Measurements from ENCODE around the gene ABHD17A.

Gene ABHD17A

DNA sequence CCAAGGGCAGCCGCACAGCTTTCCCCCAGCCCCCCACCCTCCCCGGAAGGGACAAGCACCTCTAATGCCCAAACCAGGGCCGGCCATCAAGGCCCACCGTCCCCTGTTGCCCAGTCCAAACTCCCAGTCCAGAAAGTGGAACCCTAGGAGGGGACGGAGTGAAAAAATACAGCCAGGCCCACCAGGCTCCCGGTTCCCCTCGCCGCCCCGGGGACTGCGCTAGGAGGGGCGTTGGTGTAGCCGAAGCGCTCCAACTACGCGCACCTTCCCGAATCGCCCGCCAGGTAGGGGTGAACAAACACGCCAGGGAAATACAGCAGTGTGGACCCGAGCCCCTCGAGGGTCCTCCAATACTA lies 23.2 kb downstream of the ABHD17A start:
- no peak for DNase-seq (ENCODE audit: extremely low spot score)
- TF ChIP-seq CTCF (IDR thresholded peaks at IDR 0.05; ENCODE audit: control extremely low read depth, extremely low read depth, low read depth, missing control alignments): no peak
- ChIA-PET CTCF (no interaction called here), POLR2A (no interaction called here)

- DNase-seq (ENCODE audit: extremely low spot score): no peak
- ChIA-PET CTCF (no interaction called here), POLR2A (no interaction called here)
- TF ChIP-seq CTCF (IDR thresholded peaks at IDR 0.05; ENCODE audit: control extremely low read depth, extremely low read depth, low read depth, missing control alignments): no peak
Measured at GRCh38 chr19:1861599-1862031, 23.7 kb downstream of the ABHD17A start.

GRCh38 chr19:1860821-1861598 lies 24.3 kb downstream of the ABHD17A start:
- ChIA-PET CTCF (no interaction called here), POLR2A (no interaction called here)
- DNase-seq (ENCODE audit: extremely low spot score): no peak
- TF ChIP-seq CTCF (IDR thresholded peaks at IDR 0.05; ENCODE audit: control extremely low read depth, extremely low read depth, low read depth, missing control alignments): no peak

GRCh38 chr19:1860042-1860775 lies 25.1 kb downstream of the ABHD17A start:
- DNase-seq (ENCODE audit: extremely low spot score): peak; percentile 44
- ChIA-PET CTCF (no interaction called here), POLR2A (interaction anchor here (0.6 to 0.7 kb wide), 2 partner anchors 11 to 408 kb away, joined by 5 to 8 read pairs; no protein-coding TSS in a partner anchor)
- TF ChIP-seq CTCF (IDR thresholded peaks at IDR 0.05; ENCODE audit: control extremely low read depth, extremely low read depth, low read depth, missing control alignments): no peak

GRCh38 chr19:1859331-1859781 lies 25.9 kb downstream of the ABHD17A start:
- DNase-seq (ENCODE audit: extremely low spot score): no peak
- TF ChIP-seq CTCF (IDR thresholded peaks at IDR 0.05; ENCODE audit: control extremely low read depth, extremely low read depth, low read depth, missing control alignments): no peak
- ChIA-PET POLR2A (interaction anchor here (0.5 kb wide), 1 partner anchor 195 kb away, joined by 3 read pairs; no protein-coding TSS in a partner anchor), CTCF (interaction anchor here (2.6 to 3.2 kb wide), 2 partner anchors 17 to 21 kb away, joined by 9 to 12 read pairs; no protein-coding TSS in a partner anchor)

- CTCF ChIA-PET: interaction anchor here (1.0 to 3.2 kb wide), 5 partner anchors 8 to 186 kb away, joined by 4 to 12 read pairs (median 9); partner anchors contain the start of gene REXO1
- no peak for DNase-seq (ENCODE audit: extremely low spot score)
- POLR2A ChIA-PET: interaction anchor here (0.6 to 0.7 kb wide), 2 partner anchors 589 to 596 kb away, joined by 3 to 5 read pairs; partner anchors contain the start of gene CIRBP
- TF ChIP-seq CTCF (IDR thresholded peaks at IDR 0.05; ENCODE audit: control extremely low read depth, extremely low read depth, low read depth, missing control alignments): no peak
Measured at GRCh38 chr19:1858412-1859081, 26.7 kb downstream of the ABHD17A start.

Measured in GM10248 (cell line).